Parathyroid adenoma (tissue), 2 donors: ENCODE results near the gene MFSD12.

Experiments
- H2AFZ ChIP-seq: fragments of 300-600 bp; sonication (generic); one replicate; pipeline ENCODE4 v1.7.0; 2017; ENCODE audit warnings: antibody characterized with exemption, mild to moderate bottlenecking
- H3K27ac ChIP-seq: fragments of 300-600 bp; sonication (generic); one replicate; pipeline ENCODE4 v1.7.0; 2017
- H3K27me3 ChIP-seq: fragments of 300-600 bp; sonication (generic); one replicate; pipeline ENCODE4 v1.7.0; 2017; ENCODE audit warnings: low read length; ENCODE audit not compliant: control insufficient read depth, insufficient read depth
- H3K36me3 ChIP-seq: fragments of 300-600 bp; sonication (generic); one replicate; pipeline ENCODE4 v1.7.0; 2017; ENCODE audit warnings: low read length; ENCODE audit not compliant: control insufficient read depth, insufficient read depth
- H3K4me1 ChIP-seq: fragments of 300-600 bp; sonication (generic); one replicate; pipeline ENCODE4 v1.7.0; 2017; ENCODE audit warnings: control low read depth
- H3K4me2 ChIP-seq: fragments of 300-600 bp; sonication (generic); one replicate; pipeline ENCODE4 v1.7.0; 2017; ENCODE audit warnings: low read length
- H3K4me3 ChIP-seq: fragments of 300-600 bp; sonication (generic); one replicate; pipeline ENCODE4 v1.7.0; 2017; ENCODE audit warnings: low read depth, low read length
- H3K79me2 ChIP-seq: fragments of 300-600 bp; sonication (generic); one replicate; pipeline ENCODE4 v1.7.0; 2017; ENCODE audit warnings: control low read depth
- H3K9ac ChIP-seq: fragments of 300-600 bp; sonication (generic); one replicate; pipeline ENCODE4 v1.7.0; 2017; ENCODE audit warnings: mild to moderate bottlenecking
- H3K9me3 ChIP-seq: fragments of 300-600 bp; sonication (generic); one replicate; pipeline ENCODE4 v1.7.0; 2017; ENCODE audit warnings: low read length; ENCODE audit not compliant: control insufficient read depth
- TF ChIP-seq, protein P1 (sequence below): fragments of 300-600 bp; sonication (generic); IDR thresholded peaks from one replicate; pipeline ENCODE4 v1.7.0; 2017; ENCODE audit warnings: antibody characterized with exemption, mild to moderate bottlenecking
- donor health status: primary hyperparathyroidism.

The MFSD12 gene

DNA sequence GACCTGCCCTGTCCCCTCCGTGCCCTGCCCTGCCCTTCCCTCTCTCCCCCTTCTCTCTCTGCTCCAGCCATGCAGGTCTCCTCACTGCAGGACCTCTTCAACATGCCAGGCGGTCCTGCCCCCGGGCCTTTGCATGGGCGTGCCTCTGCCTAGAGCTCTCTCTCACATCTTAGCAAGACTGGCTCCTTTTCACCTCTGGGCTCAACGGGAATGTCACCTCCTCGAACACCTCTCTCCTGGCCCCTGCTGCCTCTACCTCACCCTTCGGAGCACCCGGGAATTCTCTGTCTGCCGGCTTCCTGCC lies 5.6 kb downstream of the MFSD12 start:
- Histone ChIP-seq H2AFZ (no peak overlapping the region), H3K4me1 (peaks cover 6% of the 10 kb centered on the region), H3K79me2 (peaks cover 4% of the 10 kb centered on the region), H3K9me3 (no peaks in the 10 kb centered on the region), H3K4me3 (no peak overlapping the region), H3K4me2 (no peak overlapping the region), H3K27ac (no peak overlapping the region), H3K9ac (no peak overlapping the region), H3K27me3 (no peaks in the 10 kb centered on the region), H3K36me3 (no peaks in the 10 kb centered on the region)
- TF ChIP-seq, protein P1, sequence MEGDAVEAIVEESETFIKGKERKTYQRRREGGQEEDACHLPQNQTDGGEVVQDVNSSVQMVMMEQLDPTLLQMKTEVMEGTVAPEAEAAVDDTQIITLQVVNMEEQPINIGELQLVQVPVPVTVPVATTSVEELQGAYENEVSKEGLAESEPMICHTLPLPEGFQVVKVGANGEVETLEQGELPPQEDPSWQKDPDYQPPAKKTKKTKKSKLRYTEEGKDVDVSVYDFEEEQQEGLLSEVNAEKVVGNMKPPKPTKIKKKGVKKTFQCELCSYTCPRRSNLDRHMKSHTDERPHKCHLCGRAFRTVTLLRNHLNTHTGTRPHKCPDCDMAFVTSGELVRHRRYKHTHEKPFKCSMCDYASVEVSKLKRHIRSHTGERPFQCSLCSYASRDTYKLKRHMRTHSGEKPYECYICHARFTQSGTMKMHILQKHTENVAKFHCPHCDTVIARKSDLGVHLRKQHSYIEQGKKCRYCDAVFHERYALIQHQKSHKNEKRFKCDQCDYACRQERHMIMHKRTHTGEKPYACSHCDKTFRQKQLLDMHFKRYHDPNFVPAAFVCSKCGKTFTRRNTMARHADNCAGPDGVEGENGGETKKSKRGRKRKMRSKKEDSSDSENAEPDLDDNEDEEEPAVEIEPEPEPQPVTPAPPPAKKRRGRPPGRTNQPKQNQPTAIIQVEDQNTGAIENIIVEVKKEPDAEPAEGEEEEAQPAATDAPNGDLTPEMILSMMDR: no peak

- peaks cover 2% of the 10 kb centered on the region for H3K79me2 ChIP-seq
- H3K27me3 ChIP-seq: no peaks in the 10 kb centered on the region
- no peaks in the 10 kb centered on the region for H3K36me3 ChIP-seq
- H3K4me2 ChIP-seq: no peak overlapping the region
- H3K4me3 ChIP-seq: no peak overlapping the region
- no peak overlapping the region for H3K27ac ChIP-seq
- TF ChIP-seq, protein P1: no peak
- H3K9me3 ChIP-seq: no peaks in the 10 kb centered on the region
- H3K9ac ChIP-seq: no peak overlapping the region
- H2AFZ ChIP-seq: no peak overlapping the region
- H3K4me1 ChIP-seq: peaks cover 3% of the 10 kb centered on the region
These were observed 6.2 kb downstream of the MFSD12 start for GRCh38 chr19:3550947-3551791.

GRCh38 chr19:3549816-3550215 lies 7.6 kb downstream of the MFSD12 start:
- no peak overlapping the region for H3K4me2 ChIP-seq

GRCh38 chr19:3548606-3549005 lies 8.8 kb downstream of the MFSD12 start:
- no peaks in the 10 kb centered on the region for H3K36me3 ChIP-seq
- H3K79me2 ChIP-seq: no peaks in the 10 kb centered on the region
- no peaks in the 10 kb centered on the region for H3K4me1 ChIP-seq
- H3K9ac ChIP-seq: no peak overlapping the region
- no peak overlapping the region for H3K27ac ChIP-seq
- TF ChIP-seq, protein P1: no peak
- H2AFZ ChIP-seq: no peak overlapping the region
- no peak overlapping the region for H3K4me3 ChIP-seq
- no peaks in the 10 kb centered on the region for H3K9me3 ChIP-seq
- H3K27me3 ChIP-seq: no peaks in the 10 kb centered on the region
- H3K4me2 ChIP-seq: no peak overlapping the region

More at GRCh38 chr19:3549816-3550215, 7.6 kb downstream of the MFSD12 start:
- Histone ChIP-seq H3K79me2 (no peaks in the 10 kb centered on the region), H3K9me3 (no peaks in the 10 kb centered on the region), H3K9ac (no peak overlapping the region), H3K27ac (no peak overlapping the region), H3K4me1 (no peaks in the 10 kb centered on the region), H3K4me3 (no peak overlapping the region), H3K27me3 (no peaks in the 10 kb centered on the region), H3K36me3 (no peaks in the 10 kb centered on the region), H2AFZ (no peak overlapping the region)
- TF ChIP-seq, protein P1: no peak

DNA sequence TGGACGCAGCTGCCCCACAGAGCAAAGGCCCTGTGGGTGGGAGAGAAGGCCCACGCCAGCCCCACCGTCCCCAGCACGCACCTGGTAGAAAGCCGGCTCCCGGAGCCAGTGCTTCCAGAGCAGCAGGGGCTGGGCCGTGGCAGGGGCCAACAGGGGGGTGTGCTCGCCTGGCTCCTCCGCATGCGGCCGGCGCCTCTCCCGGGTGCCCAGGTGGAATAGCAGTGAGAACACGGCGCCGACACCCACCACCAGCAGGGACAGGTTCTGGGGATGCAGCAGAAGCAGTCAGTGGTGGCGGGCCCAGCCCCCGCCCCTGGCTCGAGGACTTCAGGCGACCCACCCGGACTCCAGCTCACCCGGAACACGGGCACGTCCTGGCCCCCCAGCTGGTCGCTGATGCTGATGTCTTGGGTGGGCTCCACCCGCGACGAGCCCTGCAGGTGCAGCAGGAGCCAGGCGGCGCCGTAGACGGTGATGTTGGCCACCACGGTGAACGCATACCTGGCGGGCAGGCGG lies 9.6 kb downstream of the MFSD12 start:
- Histone ChIP-seq H3K27ac (no peak overlapping the region), H3K4me1 (no peaks in the 10 kb centered on the region), H3K36me3 (no peaks in the 10 kb centered on the region), H3K79me2 (no peaks in the 10 kb centered on the region), H3K9ac (no peak overlapping the region), H2AFZ (no peak overlapping the region), H3K27me3 (no peaks in the 10 kb centered on the region), H3K9me3 (no peaks in the 10 kb centered on the region), H3K4me3 (no peak overlapping the region), H3K4me2 (no peak overlapping the region)
- TF ChIP-seq, protein P1: no peak
